Heart left ventricle (tissue), 13 donors: ENCODE measurements around the gene TMEM163.

ENCODE experiments used
- POLR2A ChIP-seq, 2 donors: fragments of 450-650 bp; IDR thresholded peaks; one replicate each; pipeline ENCODE4 v1.6.1; 2017; ENCODE audit warnings: antibody characterized with exemption in 2 of 2, mild to moderate bottlenecking in 2 of 2, moderate library complexity in 2 of 2
- TF ChIP-seq, protein P1 (sequence below), 12 donors: fragments of 200-600 bp; sonication (generic) in 4 of 12; IDR thresholded peaks; one replicate each; pipeline versions ENCODE4 v1.5.0 to v1.8.0; 2018 to 2022; ENCODE audit warnings: antibody characterized with exemption in 12 of 12, mild to moderate bottlenecking in 5 of 12
- donor health status: ischemic (EF 13 %, LVEDD 7.1; RV severe dilation, severe dysfunction).
- donor health status: DM: no; HTN: yes; CAD: no.
- donor health status: DM: no; HTN: no; CAD: no.
- donor health status: ischemic (EF 25% LVEDD 6.9; RV normal size, moderate dysfunction).
- donor health status: ischemic (EF 25% LVEDD 5.7; RV mildly dilated, moderate dysfunction).
- donor health status: ischemic (EF 35%, LVEDD 5.7; RV mildly dilated, moderate dysfunction).
- donor health status: nonischemic (EF 11% LVEDD 7.7; RV severe dilation, severe dysfunction).
- donor health status: DM: yes; HTN: yes; CAD: no.
- donor health status: PGD.
- donor health status: ischemic (EF 29% LVEDD 5.4; RV normal size, mild dysfunction).
- donor health status: nonischemic (EF 23%, LVEDD 6.1; RV moderate dilation, normal function).

GRCh38 chr2:134576478-134576877 lies 142.3 kb downstream of the TMEM163 start:
- TF ChIP-seq, protein P1, sequence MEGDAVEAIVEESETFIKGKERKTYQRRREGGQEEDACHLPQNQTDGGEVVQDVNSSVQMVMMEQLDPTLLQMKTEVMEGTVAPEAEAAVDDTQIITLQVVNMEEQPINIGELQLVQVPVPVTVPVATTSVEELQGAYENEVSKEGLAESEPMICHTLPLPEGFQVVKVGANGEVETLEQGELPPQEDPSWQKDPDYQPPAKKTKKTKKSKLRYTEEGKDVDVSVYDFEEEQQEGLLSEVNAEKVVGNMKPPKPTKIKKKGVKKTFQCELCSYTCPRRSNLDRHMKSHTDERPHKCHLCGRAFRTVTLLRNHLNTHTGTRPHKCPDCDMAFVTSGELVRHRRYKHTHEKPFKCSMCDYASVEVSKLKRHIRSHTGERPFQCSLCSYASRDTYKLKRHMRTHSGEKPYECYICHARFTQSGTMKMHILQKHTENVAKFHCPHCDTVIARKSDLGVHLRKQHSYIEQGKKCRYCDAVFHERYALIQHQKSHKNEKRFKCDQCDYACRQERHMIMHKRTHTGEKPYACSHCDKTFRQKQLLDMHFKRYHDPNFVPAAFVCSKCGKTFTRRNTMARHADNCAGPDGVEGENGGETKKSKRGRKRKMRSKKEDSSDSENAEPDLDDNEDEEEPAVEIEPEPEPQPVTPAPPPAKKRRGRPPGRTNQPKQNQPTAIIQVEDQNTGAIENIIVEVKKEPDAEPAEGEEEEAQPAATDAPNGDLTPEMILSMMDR (IDR thresholded peaks at IDR 0.05) = no peak
- no peak for TF ChIP-seq POLR2A (IDR thresholded peaks at IDR 0.05)
